ENCODE results near the gene RNF114. TPM values are rescaled to one million over a fixed set of nuclear protein-coding genes. Genes with fewer than 3 reads are reported as not detected.

RNF114 gene
- total RNA-seq, 1 experiment from 2014 or later = 88.1 TPM

- TF ChIP-seq PRDM15 (CRISPR knock-in tag; IDR thresholded peaks at IDR 0.05) (0 out of 2 replicates have a peak, but pooled peaks have one; percentile 19), SOX15 (CRISPR knock-in tag; IDR thresholded peaks at IDR 0.05) (no peak), STAT6 (CRISPR knock-in tag; conservative IDR thresholded peaks at IDR 0.05; ENCODE audit: low read depth) (no peak), NFYB (CRISPR knock-in tag; conservative IDR thresholded peaks at IDR 0.05; ENCODE audit: low read depth) (no peak), USF1 (CRISPR knock-in tag; IDR thresholded peaks at IDR 0.05) (peak; percentile 55; the same call in 1 of the 2 replicates), MAX (CRISPR knock-in tag; IDR thresholded peaks at IDR 0.05) (peak; percentile 94), E2F1 (CRISPR knock-in tag; IDR thresholded peaks at IDR 0.05) (no peak), SMAD4 (CRISPR knock-in tag; IDR thresholded peaks at IDR 0.05) (no peak), ZMAT4 (CRISPR knock-in tag; IDR thresholded peaks at IDR 0.05) (no peak), ZNF121 (CRISPR knock-in tag; IDR thresholded peaks at IDR 0.05) (peak; percentile 97), MLX (CRISPR knock-in tag; IDR thresholded peaks at IDR 0.05) (no peak), E2F5 (CRISPR knock-in tag; IDR thresholded peaks at IDR 0.05) (peak; percentile 26; the same call in 1 of the 2 replicates), GRHL2 (CRISPR knock-in tag; IDR thresholded peaks at IDR 0.05; ENCODE audit: insufficient replicate concordance, severe bottlenecking) (no peak), FOXJ3 (CRISPR knock-in tag; IDR thresholded peaks at IDR 0.05; ENCODE audit: borderline replicate concordance) (no peak), ZNF512 (CRISPR knock-in tag; IDR thresholded peaks at IDR 0.05; ENCODE audit: borderline replicate concordance) (no peak), ZBTB21 (CRISPR knock-in tag; IDR thresholded peaks at IDR 0.05; ENCODE audit: borderline replicate concordance) (0 out of 2 replicates have a peak, but pooled peaks have one; percentile 28), NFE2L1 (CRISPR knock-in tag; IDR thresholded peaks at IDR 0.05) (0 out of 2 replicates have a peak, but pooled peaks have one; percentile 53), ZNF671 (CRISPR knock-in tag; IDR thresholded peaks at IDR 0.05) (no peak), ZNF423 (CRISPR knock-in tag; IDR thresholded peaks at IDR 0.05) (peak; percentile 77), ZNF263 (CRISPR knock-in tag; IDR thresholded peaks at IDR 0.05; ENCODE audit: low read depth) (no peak), MXD4 (CRISPR knock-in tag; IDR thresholded peaks at IDR 0.05; ENCODE audit: borderline replicate concordance) (no peak), SP1 (CRISPR knock-in tag; conservative IDR thresholded peaks at IDR 0.05) (peak; percentile 21; the same call in 1 of the 2 replicates), NR3C1 (CRISPR knock-in tag; conservative IDR thresholded peaks at IDR 0.05; ENCODE audit: low read depth) (0 out of 2 replicates have a peak, but pooled peaks have one; percentile 58), CREB1 (CRISPR knock-in tag; IDR thresholded peaks at IDR 0.05) (no peak), TCF7 (CRISPR knock-in tag; IDR thresholded peaks at IDR 0.05; ENCODE audit: low read depth) (no peak), JUN (CRISPR knock-in tag; IDR thresholded peaks at IDR 0.05) (no peak), TP53 (CRISPR knock-in tag; IDR thresholded peaks at IDR 0.05) (no peak)
Observed at GRCh38 chr20:49979030-49979832, 43.0 kb downstream of the RNF114 start (continued).
